GM12801 (cell line): ENCODE results near the gene NSL1.

Experiments
- TF ChIP-seq, protein P1 (sequence below): IDR thresholded peaks from one replicate; pipeline ENCODE4 v1.5.1; 2011; ENCODE audit warnings: control low read depth; ENCODE audit not compliant: insufficient read length; ENCODE audit errors: extremely low read depth

NSL1 gene

DNA sequence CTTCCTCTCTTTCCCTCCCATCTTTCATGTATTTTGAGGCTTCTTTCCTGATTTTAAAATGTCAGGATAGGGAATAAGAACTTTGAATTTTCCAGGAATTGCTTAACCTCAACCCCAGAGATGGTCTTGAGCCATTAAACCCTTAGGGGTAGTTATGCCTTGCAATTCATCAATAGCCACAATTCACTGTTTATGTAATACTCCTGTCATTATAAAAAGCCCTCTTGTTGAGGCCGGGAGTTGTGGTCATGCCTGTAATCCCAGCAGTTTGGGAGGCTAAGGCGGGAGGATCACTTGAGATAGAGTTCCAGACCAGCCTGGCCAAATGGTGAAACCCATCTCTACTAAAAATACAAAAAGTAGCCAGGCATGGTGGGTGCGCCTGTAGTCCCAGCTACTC lies 31.4 kb upstream of the NSL1 start:
- TF ChIP-seq, protein P1, sequence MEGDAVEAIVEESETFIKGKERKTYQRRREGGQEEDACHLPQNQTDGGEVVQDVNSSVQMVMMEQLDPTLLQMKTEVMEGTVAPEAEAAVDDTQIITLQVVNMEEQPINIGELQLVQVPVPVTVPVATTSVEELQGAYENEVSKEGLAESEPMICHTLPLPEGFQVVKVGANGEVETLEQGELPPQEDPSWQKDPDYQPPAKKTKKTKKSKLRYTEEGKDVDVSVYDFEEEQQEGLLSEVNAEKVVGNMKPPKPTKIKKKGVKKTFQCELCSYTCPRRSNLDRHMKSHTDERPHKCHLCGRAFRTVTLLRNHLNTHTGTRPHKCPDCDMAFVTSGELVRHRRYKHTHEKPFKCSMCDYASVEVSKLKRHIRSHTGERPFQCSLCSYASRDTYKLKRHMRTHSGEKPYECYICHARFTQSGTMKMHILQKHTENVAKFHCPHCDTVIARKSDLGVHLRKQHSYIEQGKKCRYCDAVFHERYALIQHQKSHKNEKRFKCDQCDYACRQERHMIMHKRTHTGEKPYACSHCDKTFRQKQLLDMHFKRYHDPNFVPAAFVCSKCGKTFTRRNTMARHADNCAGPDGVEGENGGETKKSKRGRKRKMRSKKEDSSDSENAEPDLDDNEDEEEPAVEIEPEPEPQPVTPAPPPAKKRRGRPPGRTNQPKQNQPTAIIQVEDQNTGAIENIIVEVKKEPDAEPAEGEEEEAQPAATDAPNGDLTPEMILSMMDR, result no peak

DNA sequence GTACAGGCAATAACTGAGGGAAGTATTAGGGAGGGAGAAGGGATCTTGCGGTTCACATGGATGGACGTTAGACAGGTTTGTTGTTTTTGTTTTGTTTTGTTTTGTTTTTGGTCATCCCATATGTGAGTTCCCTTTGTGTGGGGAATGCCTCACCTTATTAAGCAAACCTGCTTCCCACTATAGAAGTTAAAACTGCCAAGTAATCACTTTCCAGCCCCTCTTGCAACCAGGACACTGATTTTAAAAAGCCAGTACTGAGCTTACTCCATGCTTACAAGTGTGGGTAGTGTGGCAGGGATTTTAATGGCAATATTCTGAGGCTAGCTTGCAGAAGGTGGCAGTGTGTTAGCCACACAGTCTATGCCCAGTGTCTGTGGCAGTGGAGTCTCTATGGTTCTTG lies 29.4 kb upstream of the NSL1 start:
- TF ChIP-seq, protein P1, result no peak

DNA sequence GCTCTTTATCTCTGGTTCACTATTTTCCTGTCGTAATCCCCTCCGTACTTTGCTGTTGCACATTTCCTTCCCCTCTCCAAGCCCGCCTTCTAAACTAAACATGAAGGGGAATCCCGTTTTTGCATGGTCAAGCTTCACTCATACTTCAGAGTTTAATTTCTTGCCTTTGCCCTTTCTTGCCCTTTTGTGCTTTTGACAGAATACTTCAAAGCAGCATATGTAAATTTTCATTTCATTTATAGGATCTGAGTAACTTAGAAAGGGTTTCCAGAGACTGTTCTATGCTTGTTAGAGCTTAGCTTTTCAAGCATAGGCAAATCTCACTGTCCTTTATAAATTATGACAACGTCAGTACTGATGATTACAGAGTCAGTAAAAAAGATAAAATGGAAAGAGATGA lies 28.1 kb upstream of the NSL1 start:
- TF ChIP-seq, protein P1, result no peak

DNA sequence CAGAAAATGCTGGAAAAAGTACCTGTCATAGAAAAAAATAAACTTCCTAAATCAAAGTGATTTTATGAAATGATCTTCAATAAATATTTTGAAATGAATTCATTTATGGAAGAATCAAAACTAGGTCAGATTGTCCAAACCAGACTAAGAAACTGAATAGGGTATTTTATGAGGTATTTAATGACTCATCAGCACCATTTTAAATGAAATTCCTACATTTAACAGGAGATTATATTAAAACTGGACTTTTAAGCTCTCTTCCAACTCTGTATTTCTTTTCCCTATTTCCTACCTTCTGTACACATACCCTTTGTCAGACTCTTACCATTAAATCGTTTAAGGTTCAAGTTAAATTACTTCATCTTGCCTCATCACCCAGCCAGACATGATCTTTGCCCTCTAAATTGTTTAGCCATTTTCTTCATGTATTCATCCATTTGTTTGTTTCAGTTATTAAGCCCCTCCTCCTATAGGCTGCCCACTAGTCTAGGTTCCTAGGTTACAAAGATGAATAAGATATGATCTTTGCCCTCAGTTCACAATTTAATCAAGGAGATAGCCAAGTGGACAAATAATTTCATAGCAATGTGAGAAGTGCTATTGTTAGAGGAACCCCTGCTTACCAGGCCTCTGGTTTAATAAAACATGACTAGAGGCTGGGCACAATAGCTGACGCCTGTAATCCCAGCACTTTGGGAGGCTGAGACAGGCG lies 25.1 kb upstream of the NSL1 start:
- TF ChIP-seq, protein P1, result no peak

DNA sequence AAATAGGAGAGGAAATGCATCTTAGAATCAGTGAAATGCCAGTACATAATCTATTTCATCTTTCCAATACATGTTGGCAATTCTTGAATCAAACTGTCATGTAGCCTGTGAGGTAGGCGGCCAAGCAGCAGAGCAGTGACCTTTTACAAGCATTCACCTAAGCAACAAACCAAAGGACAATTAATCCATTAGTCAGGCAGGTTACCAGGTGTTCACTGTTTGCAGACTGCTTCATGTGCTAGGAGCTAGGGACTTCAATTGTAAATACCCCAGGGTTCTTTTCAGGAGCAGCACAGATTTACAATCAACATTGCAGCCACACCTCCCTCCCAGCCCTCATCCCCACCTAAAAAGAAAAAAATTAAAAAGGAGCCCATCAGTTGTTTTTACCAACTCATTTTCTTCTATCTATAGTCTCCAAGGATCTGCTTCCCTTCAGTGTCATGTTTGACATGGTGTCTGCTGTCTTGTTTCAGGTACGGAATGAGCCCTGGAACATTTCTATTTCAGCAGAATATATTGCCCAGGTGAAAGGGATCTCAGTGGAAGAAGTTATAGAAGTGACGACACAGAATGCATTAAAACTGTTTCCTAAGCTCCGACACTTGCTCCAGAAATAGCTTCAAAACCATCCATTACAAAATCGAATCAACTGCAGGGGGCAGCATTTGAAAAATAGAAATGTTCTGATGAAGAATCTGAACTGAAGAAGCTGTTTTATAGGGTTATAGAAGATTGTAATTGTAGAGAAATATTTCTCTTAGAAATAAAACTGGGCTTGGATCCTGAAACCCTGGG lies 23.2 kb upstream of the NSL1 start:
- TF ChIP-seq, protein P1, result no peak

DNA sequence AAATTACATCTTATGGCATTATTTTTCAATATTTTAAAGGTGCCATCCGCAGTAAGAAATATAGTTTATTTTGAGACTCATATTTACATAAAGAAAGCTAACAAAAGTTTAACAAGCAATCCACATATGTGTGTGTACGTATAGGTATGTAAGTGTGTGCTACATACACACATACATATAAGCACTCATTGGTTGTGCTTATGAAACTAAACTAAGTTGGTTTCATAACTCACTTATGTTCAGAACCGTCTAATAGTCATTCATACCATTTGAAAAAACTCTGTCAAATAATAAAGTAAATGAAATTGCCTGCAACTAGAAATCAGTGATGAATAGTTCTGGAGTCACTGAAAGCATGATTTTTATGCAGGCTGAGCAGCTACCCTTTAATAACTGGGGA lies 14.2 kb upstream of the NSL1 start:
- TF ChIP-seq, protein P1, result no peak

DNA sequence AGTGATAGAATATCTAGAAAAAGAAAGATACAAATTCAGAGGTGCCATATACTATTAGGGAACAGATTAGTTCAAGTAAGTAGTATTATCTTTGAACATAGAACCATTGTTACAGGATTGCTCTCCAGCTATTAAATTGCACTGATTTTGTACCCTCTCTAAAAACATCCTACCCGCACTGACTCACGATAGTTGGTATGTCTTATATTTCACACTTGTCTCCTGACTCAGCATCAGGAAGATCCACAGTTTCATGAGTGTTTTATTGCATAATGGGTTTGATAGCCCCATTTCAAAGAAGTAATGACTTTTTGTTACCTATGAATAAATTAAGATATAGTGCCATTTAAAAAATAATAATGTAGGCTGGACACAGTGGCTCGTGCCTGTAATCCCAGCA lies 6.1 kb upstream of the NSL1 start:
- TF ChIP-seq, protein P1, result no peak
